ENCODE results near the gene FANCE.

FANCE gene

GRCh38 chr6:35486005-35486925 lies 34.1 kb downstream of the FANCE start:
- no peak for DNase-seq

- no peak for DNase-seq
These were observed 35.7 kb downstream of the FANCE start for GRCh38 chr6:35487658-35488516.

DNA sequence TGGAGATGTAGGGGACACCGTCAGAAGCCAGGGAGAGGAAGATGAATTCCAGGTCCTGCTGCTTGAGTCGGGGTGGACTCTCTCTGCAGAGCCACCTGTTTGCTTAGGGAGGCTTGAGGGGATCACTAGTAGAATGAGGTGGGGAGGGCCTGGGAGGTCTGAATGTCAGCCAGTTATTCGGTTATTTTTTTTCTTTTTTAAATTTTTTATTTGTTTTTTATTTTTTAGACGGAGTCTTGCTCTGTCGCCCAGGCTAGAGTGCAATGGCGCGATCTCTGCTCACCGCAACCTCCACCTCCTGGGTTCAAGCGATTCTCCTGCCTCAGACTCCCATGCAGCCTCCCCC lies 36.4 kb downstream of the FANCE start:
- no peak for DNase-seq

- no peak for DNase-seq
These were observed 36.9 kb downstream of the FANCE start for GRCh38 chr6:35489066-35489465.

- DNase-seq = no peak
These were observed 38.1 kb downstream of the FANCE start for GRCh38 chr6:35489995-35490791.

GRCh38 chr6:35490821-35491557 lies 38.9 kb downstream of the FANCE start:
- DNase-seq = no peak

DNA sequence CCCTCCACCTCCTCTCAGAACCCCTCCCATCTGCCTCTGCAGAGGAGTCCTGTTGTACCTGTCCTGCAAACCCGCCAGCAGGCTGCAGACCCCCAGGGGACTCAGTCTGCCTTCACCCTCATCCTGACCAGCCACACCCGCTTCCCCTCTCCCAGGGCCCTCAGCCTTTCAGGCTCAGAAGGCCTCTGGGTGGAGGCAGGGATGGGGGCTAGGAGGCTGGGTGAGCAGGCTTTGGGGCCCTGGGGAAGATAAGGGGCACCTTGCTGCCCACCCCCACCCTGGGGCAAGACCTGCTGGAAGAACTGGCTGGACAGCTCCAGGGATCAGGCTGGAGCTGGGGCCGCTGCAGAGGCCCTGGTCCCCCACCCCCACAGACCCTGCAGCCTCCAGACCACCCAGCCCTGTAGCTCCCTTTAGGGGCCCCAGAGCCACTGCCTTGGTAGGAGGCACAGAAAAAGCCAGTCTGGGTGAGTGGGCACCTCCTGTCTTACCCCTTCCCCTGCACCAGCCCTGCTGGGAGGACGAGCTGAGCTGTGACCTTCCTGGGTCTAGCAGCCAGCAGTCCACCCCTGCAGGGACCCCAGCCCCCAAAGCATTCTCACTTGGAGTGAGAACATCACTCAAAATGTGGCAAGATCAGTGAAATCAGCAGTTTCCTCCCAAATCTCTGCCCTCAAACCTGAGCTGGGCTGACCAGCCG lies 39.6 kb downstream of the FANCE start:
- DNase-seq = no peak

GRCh38 chr6:35492258-35492973 lies 40.3 kb downstream of the FANCE start:
- no peak for DNase-seq

DNA sequence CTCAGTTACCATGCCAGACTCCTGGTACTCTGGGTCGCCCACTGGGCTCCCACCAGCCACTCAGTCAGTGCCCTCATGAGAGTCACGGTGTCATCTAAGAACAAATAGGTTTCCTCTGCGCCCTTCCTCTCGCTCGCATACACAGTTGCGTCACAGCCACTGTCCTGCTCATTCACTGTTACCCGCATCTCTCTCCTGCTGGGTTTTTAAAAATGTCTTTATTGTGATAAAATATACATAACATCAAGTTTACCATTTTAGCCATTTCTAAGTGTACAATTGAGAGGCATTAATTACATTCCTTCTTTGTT lies 40.8 kb downstream of the FANCE start:
- DNase-seq = no peak

GRCh38 chr6:35493307-35493983 lies 41.3 kb downstream of the FANCE start:
- DNase-seq = no peak

DNA sequence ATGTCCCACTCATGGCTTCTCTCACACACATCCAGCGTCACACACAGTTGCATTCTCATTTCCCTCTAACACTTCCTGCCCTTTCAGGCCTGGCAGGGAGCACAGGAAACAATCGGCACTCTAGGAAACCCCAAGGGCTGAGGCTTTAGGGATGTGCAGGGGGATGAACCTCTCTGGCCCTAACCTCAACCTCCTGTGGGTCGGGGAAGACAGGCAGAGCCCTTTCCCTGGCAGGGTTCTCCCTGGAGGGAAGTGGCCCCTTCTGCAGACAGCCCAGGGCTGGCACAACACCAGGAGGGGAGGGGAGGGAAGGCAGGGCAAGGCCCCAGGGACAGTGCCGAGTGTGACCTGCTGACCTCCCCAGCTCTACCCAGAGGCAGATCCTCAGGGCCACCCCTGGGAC lies 42.0 kb downstream of the FANCE start:
- DNase-seq = no peak

- no peak for DNase-seq
These were observed 43.3 kb downstream of the FANCE start for GRCh38 chr6:35495258-35496035.

DNA sequence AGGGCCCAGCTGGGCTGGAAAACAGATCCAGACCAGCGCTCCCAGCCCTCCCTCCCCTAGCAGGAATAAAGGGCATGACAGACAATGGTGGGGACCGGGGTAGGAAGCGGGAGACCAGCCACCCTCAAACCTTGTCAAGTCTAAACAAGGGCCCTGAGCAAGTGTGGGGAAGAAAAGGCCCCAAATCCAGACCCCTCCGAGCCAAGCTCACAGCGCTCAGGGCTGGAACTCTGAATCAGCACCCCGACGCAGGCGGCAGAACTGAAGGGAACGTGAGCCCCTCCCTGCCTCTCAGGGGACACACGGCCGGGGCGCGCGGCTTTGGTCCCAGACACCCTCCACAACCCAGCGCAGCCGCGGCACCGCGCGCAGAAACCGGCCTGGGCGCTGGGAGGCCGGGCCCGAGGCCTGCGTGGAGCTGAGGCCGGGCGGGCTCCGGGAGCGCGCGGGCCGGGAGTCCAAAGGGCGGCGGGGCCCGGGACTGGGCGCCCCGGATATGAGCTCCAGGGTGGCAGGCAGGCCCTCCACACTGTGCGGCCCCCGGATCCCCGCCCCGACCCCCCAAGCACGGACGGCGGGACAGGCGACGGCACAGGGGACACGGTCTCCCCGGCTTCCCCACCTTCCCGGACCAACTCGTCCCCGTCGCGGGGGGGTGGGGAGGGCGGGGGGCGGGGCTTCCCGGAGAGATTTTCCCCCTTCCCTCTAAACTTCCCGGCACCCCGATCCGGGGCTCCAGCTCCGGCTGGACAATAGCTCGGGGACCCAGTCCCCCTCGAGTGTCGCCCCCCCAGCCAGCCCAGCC lies 44.1 kb downstream of the FANCE start:
- no peak for DNase-seq

DNA sequence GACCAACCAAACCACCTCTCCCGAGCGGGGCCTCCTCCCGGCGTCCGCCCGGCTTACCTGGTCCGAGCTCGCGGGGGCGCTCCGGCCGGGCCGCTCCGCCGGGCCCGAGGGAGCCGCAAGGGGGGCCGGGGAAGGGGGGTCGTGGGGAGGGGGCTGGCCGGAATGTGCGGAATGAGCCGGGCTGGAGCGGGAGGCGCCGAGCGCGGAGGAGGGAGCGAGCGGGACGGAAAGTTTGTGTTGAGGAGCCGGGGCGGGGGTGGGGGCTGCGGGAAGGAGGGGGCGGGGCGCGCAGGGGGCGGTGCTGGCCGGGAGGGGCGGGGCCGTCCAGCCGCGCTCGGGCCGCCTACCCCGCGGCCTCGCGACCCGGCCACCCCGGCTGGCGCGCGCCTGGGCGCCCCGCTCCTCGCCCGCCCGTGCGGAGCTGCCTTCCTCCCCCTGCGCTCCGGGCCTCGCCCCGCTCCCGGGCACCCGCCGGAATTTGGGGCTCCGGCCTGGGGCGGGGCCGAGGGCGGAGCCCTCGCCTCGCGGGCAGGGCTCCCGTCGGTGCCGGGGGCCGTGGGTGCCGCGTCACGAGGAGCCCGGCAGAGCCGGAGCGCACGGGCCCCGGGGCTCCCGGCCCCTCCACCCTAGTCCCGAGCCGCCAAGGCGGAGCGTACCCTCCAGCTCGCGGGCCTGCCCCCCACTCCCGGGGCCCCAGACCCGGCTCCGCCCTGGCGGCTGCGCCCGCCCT lies 44.9 kb downstream of the FANCE start, which contains the start of gene TEAD3:
Gene TEAD3 (minus strand): TSS at position 239 of the 730 bp plus-strand sequence.
- DNase-seq = no peak

- no peak for DNase-seq
These were observed 45.7 kb downstream of the FANCE start for GRCh38 chr6:35497571-35498421.

- no peak for DNase-seq
These were observed 46.4 kb downstream of the FANCE start for GRCh38 chr6:35498422-35499067.

GRCh38 chr6:35499372-35499771 lies 47.2 kb downstream of the FANCE start:
- no peak for DNase-seq
